NCI-H2196 treated with DMSO at 0.1 percent for 48 hours (cell line): Measurements from ENCODE around the gene ZNF335.
"Not testable (repeated sequence)": the region's sequence is repeated elsewhere in the genome, so short reads cannot be mapped to it uniquely, and the experiment has no call there.

ENCODE experiments used
- DNase-seq: peaks from one replicate; lab custom pipeline; 2025; ENCODE audit not compliant: unreplicated experiment; lab: John Stamatoyannopoulos, UW

Gene ZNF335

DNA sequence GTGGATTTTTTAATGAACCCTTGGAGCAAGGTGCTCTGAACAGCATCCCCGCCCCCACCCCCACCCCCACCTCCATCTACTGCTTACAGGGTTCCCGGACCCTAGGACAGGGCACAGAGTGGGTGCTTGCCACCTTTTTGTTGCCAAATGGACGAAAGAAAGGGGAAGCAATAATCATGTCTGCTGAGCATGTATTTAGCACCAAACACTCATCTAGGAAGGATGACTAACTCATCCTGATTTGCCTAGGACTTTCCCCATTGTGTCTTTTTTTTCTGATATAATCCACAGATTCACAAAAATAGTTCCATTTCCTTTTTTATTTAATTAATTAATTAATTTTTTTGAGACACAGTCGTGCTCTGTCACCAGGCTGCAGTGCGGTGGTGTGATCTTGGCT, 58.9 kb downstream of the ZNF335 start:
- no peak for DNase-seq

DNA sequence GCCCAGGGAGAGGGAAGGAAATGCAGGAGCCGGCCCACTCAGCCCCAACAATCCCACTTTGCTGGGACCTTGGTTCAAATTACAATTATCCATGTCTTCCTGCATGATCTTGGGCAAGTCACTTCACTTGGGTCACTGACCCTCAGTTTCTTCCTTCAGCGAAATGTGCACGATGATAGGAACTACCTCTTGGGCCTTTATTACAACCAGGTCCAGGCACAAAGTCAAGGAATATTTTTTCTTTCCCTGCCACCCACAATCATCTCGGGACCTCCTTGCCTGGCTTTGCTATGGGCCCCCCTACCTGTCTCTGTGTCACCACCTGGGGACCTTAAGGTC, 59.7 kb downstream of the ZNF335 start:
- no peak for DNase-seq

DNA sequence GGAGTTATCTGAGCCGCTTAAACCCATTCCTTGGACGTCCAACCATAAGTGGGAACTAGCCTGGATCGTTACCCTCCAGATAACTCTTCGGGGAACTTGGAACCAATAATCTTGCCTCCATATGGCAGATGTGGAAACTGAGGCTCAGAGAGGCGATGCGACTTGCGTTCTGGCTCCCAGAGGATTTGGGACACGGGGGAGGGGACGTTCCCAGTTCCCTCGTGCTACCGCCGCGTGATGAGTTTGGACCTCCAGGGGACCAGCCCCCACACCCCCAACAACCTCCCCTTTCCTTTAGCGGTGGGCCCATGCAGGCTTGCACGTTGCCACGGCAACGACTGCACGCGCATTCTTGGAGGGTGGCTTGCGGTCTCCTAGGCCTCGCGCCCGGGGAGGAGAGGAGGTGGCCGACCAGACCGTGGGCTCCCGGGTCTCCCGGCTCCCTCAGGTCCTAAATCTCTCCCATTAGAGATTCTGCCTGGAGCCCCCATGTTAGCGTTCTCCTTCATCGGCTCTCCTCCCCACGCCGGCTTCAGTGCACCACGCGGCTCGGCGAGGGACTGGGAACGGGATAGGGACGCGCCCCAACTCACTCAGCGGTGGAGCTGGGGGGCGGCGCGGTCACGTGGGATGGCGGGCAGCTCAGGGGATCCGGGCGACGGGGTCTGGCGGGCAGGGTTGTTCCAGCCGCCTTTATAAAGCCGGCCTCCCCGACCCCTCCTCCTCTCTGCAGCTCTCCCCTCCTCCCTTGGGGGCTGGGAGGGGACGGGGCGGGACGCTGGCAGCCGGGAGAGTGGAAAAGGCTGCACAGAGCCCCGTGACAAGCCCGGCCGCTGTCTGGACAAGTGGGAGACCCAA, 60.3 kb downstream of the ZNF335 start, which contains the start of gene PLTP:
TSS of gene PLTP (minus strand) at position 670 of the 858 bp plus-strand sequence. CDS start 703 bp downstream, outside the sequence.
- no peak for DNase-seq

DNA sequence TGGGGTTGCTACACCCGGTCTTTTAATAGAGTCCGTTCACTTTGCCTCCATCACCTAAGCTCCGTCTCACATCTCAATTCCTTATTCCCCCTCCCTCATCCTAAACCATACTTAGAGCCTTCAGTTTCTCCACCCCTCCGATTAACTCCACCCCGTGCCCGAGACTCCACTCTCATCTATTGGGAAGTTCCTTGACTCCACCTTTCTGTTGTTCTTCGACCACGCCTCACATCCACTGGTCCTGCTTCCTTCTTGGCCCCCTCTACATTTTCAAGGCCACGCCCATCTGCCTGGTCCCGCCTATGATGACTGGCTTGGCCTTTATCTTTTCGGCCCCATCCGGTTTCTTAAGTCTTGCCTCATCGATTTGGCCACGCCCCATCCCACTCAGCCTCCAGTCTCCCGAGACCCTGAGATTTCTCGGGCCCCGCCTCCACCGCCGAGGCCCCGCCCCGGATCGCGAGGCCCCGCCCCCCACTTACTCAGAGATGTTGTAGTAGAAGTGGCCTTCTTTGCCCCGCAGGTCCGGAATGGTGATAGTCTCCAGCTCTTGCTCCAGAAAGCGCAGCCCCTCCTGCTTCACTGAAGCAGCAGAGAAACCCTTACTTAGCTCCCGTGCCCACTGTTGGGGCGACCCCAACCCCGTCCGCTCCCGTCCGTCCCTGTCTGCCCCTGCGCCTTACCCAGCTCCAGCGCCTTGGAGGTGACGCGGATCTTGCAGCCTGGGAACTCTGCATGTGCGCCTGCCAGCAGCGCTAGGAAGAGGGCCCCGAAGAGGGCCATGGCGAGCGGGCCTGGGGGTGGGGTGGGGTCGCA, 61.1 kb downstream of the ZNF335 start:
- no peak for DNase-seq

DNA sequence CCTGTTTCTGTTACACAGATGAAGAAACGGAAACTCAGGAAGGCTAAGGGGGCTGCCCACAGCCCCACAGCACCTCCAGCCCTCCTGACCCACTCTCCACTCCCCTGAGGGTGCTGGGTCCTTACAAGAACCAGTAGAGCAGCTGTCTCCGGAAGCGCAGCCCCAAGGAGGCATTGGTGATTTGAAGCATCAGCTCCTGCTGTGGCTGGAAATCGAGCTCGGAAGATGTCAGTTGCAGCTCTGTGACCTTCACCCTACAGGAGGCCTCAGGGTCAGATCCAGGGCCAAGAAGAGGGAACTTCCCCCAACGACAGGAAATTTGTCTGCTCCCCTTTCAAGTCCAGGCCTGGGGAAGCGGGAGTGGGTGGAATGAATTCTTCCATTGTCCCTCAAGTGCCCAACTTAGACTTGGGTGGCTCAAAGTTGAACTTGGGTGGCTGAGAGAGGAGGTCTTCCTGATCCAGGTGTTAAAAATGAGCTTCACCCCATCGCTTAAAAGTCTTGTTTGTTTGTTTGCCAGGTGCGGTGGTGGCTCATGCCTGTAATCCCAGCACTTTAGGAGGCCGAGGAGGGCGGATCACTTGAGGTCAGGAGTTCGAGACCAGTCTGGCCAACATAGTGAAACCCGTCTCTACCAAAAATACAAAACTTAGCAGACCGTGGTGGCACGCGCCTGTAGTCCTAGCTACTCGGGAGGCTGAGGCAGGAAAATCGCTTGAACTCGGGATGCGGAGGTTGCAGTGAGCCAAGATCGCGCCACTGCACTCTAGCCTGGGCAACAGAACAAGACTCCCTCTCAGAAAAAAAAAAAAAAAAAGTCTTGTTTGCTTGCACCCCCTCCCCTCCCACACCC, 62.0 kb downstream of the ZNF335 start:
- DNase-seq = no peak

DNA sequence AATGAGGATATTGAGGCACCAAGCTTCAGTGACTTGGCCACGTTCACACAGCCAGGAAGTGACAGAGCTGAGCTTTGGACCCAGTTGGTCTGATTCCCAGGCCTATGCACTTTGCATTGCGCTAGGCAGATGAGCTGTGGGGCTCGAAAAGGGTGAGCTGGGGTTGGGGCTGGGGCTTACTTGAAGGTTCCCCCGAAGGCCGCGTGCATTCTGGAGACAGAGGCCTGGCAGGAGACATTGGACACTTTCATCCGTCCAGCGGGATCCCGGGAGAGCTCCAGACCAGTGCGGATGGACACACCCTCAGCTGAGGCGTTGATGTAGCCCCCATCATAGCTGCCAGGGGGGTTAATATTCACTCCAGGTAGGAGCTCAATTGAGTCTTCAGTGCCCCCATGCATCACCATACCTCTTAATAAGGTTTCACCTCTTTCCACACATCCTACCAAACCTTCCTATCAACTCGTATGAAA, 62.6 kb downstream of the ZNF335 start:
- DNase-seq = no peak

DNA sequence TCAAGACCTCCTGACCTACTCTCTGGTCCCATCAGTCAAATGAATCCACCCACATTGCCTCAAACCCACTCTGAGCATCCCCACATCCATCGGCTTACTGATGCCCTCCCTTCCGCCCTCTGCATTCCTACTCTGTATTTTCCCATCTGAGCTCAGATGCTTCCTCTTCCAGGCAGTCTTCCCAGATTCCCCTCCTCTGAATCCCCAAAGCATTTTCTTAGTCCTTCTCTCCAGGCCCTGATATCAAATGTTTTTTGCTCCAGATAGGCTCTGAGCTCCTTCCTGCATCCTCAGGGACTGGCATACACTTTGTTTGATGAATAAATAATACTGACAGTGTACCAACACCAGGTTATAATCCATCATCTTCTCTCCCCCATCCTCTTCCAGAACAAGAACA, 63.9 kb downstream of the ZNF335 start:
- DNase-seq = no peak

DNA sequence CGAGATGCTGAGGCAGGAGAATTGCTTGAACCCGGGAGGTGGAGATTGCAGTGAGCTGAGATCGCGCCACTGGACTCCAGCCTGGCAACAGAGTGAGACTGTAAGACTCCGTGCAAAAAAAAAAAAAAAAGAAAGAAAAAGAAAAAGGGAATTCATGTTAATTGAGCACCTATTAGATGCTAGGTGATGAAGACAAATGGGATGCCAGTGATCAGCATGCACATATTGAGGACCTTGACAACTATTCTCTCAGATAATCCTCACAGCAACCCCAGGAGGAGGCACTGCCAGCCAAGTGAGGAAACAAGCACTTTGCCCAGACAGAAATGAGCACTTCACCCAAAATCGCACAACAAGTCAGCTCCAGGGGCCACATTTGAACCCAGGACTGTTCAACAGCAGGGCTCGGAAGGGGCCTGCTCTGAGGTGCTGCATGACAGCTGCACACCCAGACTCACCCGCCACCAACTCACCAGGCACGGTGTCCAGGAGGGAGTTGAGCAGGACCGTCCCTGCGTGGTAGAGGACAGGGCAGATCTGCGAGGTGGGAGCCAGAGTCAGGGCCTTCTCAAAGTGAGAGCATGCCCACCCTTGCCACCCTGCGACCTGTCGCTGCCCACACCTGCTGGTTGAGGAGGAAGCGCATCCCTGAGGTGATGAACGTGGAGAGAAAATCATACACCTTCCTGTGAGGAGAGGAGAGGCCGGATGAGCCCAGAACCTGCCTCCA, 64.6 kb downstream of the ZNF335 start:
- DNase-seq = no peak

DNA sequence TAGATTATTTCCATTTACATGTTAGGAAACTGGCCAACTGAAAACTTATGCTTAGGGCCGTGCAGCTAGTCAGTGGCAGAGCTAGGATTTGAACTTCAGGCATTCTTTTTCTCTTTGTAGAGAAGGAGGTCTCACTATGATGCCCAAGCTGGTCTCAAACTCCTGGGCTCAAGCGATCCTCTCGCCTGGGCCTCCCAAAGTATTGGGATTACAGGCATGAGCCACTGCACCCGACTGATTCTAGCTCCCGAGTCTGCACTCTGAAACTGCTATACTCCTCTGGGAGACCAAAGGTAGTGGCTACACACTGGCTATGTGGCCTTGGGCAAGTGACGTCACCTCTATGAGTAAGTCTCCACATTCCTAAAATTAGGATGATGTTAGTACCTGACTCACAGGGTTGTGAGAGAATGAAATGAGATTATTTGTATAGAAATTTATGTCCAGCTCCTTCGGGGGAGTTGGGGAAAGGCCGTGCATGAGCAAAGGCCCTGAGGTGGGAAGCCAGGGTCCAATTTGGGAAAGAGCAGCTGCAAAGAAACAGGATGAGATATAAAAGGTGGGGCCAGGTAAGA, 66.4 kb downstream of the ZNF335 start:
- no peak for DNase-seq

DNA sequence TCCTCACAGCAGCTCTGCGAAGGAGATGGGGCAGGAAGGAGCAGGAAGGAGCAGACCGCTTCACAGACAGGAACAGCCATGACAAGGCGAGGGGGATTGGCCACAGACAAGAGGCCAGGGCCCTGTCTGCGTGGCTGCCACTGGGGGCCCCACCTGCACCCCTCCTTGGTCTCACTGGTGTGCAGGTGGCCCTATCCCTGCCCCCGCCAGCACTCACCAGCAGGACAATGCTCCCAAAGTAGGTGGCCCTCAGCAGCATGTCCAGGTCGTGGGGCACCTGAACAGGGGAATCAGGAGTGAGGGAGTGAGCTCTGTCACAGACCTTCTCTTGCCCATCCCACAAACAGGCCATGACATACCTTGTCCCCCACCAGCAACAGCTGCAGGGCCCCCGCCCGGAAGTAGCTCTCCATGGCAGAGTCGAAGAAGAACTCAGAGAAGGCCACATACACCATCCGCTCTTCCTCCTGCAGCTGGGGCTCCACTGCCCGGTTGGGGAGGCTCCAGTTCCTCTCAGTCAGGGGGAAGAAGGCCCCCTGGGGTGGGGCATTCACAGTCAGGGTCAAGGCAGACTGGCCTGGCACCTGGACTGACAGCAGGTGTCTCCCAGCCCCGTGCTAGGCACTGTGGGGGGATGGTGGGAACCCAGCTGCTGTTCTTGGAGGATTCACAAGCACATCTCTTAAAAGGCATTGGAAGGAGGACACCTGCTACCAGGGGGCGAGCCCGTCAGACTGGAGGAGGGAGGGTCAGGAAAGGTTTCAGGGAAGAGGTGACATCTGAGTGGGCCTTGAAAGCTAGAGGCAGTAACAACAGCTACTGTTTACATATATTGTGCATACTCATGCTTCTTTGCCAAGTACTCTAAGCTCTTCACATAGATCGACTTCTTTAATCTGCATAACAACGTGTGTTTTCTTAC, 67.2 kb downstream of the ZNF335 start:
- DNase-seq = no peak

DNA sequence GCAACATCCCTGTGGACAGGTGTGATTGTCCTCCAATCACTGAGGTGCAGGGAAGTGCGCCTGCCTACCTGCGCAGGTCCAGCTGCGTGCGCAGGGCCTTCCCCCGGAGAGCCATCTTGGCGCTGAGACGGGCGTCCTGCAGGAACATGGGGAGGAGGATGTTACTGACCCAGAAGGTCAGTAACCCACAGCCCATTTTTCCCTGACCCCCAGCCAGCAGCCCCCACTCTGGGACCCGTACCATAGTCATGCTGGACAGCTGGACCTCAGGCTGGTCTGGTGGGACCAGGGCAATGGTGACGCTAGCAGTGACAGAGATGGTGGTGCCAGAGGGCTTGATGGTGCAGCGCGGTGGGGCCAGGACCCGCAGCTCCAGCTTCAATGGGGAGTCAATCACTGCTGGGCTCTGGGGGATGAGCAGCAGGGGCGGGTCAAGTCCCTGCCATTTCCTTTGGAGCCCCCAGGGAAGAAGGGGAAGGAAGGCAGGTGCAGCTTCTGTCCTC, 69.8 kb downstream of the ZNF335 start:
- DNase-seq = no peak

DNA sequence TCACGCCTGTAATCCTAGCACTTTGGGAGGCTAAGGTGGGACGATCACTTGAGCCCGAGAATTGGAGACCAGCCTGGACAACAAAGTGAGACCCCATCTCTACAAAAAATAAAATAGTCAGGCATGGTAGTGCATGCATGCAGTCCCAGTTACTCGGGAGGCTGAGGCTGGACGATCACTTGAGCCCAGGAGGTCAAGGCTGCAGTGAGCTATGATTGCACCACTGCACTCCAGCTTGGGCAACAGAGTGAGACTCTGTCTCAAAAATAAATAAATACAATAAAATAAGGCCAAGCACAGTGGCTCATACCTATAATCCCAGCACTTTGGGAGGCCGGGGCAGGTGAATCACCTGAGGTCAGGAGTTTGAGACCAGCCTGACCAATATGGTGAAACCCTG, 70.7 kb downstream of the ZNF335 start:
- DNase-seq = not testable (repeated sequence)

DNA sequence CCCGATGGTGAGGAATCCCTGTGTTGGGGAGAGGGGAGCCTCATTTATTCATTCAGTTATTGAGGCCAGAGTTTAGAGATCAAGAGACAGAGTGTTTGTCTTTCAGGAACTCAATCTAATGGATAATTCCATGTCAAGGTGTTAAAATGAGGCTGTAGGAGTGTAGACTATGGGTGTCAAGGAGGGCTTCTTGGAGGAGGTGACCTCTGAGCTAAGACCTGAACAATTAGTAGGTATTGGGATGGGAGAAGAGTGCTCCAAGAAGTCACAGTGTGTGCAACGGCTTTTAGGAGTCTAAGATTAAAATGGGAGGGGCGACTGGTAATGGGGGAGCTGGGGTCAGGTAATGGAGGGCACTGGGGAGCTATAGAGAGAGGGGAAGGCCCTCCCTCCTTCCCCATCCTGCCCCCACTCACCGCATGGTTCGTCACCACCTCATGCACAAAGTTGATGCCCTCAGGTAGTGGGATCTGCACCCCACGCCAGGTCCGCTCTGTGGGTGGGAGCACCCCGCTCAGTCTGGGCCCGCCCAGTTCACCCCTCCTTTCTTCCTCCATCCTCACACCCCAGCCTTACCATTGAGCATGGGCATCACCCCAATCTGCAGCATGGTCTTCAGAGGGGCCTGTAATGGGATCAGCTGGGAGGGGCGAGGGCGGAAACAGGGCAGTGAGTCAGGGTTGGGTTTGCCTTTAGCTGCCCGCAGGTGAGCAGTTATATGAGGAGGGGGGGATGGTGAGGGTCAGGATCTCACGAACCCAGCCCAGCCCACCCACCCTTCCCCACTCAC, 72.8 kb downstream of the ZNF335 start:
- no peak for DNase-seq
